Cardiac fibroblast (primary cell): Measurements from ENCODE around the gene COTL1.
A peak's percentile ranks its signal among the peaks of the same experiment; 100 is the strongest.

Experiments used
- DNase-seq, 2 donors: peaks; one replicate each; pipeline versions ENCODE4 v3.0.0 to v3.0.0-alpha.2; 2010; ENCODE audit warnings: low read depth in 2 of 2
- H3K4me3 ChIP-seq, 2 donors: replicated peaks in 1 of 2; 1 replicate in 1 of 2; 2 replicates in 1 of 2; pipeline ENCODE4 v1.5.1; 2011; ENCODE audit warnings: low read depth in 2 of 2, low read length in 2 of 2, mild to moderate bottlenecking in 2 of 2, moderate library complexity in 1 of 2
- TF ChIP-seq, protein P1 (sequence below): IDR thresholded peaks from one replicate; pipeline ENCODE4 v1.5.1; 2011; ENCODE audit warnings: low read depth, mild to moderate bottlenecking, low read length, inconsistent platforms

COTL1 gene, protein sequence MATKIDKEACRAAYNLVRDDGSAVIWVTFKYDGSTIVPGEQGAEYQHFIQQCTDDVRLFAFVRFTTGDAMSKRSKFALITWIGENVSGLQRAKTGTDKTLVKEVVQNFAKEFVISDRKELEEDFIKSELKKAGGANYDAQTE

GRCh38 chr16:84617791-84618580 is at the start of gene COTL1:
Gene COTL1 (minus strand): TSS chr16:84618078. CDS start chr16:84617914, 164 bp downstream.
- peak within 1 kb of the TSS; percentile 68 to 83 for H3K4me3 ChIP-seq
- DNase-seq, result peak; percentile 98
- TF ChIP-seq, protein P1, sequence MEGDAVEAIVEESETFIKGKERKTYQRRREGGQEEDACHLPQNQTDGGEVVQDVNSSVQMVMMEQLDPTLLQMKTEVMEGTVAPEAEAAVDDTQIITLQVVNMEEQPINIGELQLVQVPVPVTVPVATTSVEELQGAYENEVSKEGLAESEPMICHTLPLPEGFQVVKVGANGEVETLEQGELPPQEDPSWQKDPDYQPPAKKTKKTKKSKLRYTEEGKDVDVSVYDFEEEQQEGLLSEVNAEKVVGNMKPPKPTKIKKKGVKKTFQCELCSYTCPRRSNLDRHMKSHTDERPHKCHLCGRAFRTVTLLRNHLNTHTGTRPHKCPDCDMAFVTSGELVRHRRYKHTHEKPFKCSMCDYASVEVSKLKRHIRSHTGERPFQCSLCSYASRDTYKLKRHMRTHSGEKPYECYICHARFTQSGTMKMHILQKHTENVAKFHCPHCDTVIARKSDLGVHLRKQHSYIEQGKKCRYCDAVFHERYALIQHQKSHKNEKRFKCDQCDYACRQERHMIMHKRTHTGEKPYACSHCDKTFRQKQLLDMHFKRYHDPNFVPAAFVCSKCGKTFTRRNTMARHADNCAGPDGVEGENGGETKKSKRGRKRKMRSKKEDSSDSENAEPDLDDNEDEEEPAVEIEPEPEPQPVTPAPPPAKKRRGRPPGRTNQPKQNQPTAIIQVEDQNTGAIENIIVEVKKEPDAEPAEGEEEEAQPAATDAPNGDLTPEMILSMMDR, result no peak

DNA sequence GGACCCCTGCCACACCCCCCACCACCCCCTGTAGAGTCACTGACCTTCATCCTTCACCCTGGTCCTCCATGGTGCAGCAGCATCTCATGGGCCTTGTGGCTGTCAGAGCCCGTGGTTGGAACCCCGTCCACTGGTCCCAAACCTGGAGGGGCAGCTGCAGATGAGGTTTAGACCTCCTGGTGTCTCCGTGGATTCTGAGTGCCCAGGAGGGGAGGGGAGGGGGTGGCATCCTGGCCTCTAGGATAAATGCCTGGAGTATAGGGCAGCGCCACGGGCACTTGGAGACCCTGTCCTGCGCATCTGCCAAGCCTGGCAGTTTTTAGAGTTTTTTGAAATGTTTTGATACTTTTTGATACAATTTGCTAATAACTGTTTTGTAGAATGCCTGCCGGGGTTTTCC is 48.0 kb upstream of the COTL1 start:
- H3K4me3 ChIP-seq, result no peak overlapping the region
- TF ChIP-seq, protein P1, result no peak
- DNase-seq, result no peak

DNA sequence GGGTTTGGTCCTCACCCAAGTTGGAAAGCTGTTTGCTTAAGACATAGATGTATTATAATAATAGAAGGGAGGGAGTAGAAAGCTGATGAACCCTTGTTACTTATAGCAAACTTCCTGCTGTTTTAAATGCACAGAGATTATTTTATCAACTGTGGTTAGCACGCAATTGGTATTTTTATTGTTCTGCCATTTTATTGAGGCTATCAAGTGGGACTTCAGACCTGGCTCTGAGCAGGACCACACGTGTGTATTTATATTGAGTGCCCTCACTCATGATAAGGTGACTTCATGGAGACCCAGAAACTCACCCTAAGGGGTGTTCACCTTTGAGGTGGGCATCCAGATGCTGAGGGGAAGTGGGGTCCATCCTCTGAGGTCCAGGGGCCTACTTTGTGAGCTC is 47.5 kb upstream of the COTL1 start:
- TF ChIP-seq, protein P1, result no peak
- no peak overlapping the region for H3K4me3 ChIP-seq
- no peak for DNase-seq

- TF ChIP-seq, protein P1, result no peak
- H3K4me3 ChIP-seq, result no peak overlapping the region
- no peak for DNase-seq
Measured at GRCh38 chr16:84663433-84664101, 45.7 kb upstream of the COTL1 start.

- TF ChIP-seq, protein P1, result no peak
- H3K4me3 ChIP-seq, result no peak overlapping the region
Measured at GRCh38 chr16:84662471-84662870, 44.6 kb upstream of the COTL1 start.

DNA sequence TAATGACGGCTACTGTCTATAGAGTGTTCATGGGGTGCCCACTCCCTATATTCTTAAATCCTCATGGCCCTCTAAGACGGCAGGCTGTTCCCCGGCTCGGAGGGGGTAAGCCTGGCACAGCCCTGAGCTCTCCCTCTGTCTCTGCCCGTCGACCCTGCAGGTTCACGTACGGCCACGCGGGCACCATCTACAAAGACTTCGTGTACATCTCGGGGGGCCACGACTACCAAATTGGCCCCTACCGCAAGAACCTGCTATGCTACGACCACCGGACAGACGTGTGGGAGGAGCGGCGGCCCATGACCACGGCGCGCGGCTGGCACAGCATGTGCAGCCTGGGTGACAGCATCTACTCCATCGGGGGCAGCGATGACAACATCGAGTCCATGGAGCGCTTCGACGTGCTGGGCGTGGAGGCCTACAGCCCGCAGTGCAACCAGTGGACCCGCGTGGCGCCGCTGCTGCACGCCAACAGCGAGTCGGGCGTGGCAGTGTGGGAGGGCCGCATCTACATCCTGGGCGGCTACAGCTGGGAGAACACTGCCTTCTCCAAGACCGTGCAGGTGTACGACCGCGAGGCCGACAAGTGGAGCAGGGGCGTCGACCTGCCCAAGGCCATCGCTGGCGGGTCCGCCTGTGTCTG is 43.7 kb upstream of the COTL1 start:
- TF ChIP-seq, protein P1, result no peak
- no peak for DNase-seq
- no peak overlapping the region for H3K4me3 ChIP-seq

More at GRCh38 chr16:84662471-84662870, 44.6 kb upstream of the COTL1 start:
- DNase-seq, result no peak
